ENCODE data around the gene SHTN1. TPM values are rescaled to one million over a fixed set of nuclear protein-coding genes. Genes with fewer than 3 reads are reported as not detected.
A peak's percentile ranks its signal among the peaks of the same experiment; 100 is the strongest.

Gene SHTN1
- total RNA-seq, 1 donor from 2014 or later: 5.0 TPM

DNA sequence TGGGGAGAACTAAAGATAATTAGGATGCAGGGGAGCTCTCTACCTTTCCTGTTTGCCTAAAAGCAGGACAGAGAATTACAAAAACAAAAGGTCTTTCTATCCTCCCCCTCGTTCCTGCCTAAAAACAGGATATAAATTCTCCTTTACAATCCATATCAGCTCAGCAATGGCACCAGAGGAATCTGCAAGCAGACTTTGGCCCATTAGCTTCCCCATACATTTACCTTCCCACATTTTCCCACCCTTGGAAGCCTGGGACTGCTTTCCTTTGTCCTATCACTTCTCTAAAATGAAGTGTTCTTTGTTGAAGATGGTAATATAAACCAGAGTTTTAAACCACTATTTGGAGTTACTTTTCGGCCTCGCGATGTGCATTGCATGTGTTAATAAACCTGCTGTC, 15.5 kb downstream of the SHTN1 start:
- intact Hi-C loops (cut with micrococcal nuclease): no loop called here
- no peak for ATAC-seq

GRCh38 chr10:116988311-116988710, 16.7 kb downstream of the SHTN1 start:
- ATAC-seq (no peak), DNase-seq (no peak)
- intact Hi-C loops (cut with micrococcal nuclease): no loop called here

More for the DNA sequence above, 15.5 kb downstream of the SHTN1 start:
- DNase-seq: no peak

- ATAC-seq: no peak
- DNase-seq: no peak
- intact Hi-C loops (cut with micrococcal nuclease): no loop called here
Observed at GRCh38 chr10:116985611-116986010, 19.4 kb downstream of the SHTN1 start.

- DNase-seq (no peak), ATAC-seq (no peak)
- intact Hi-C loops (cut with micrococcal nuclease): no loop called here
Observed at GRCh38 chr10:116984202-116984990, 20.6 kb downstream of the SHTN1 start.

- DNase-seq (no peak), ATAC-seq (no peak)
- intact Hi-C loops (cut with micrococcal nuclease): no loop called here
Observed at GRCh38 chr10:116980041-116980440, 24.9 kb downstream of the SHTN1 start.

- intact Hi-C loops (cut with micrococcal nuclease): no loop called here
- ATAC-seq: no peak
- no peak for DNase-seq
Observed at GRCh38 chr10:116978901-116979300, 26.1 kb downstream of the SHTN1 start.

- intact Hi-C loops (cut with micrococcal nuclease): no loop called here
- DNase-seq (no peak), ATAC-seq (no peak)
Observed at GRCh38 chr10:116974456-116975005, 30.5 kb downstream of the SHTN1 start.

- intact Hi-C loops (cut with micrococcal nuclease): no loop called here
- DNase-seq (no peak), ATAC-seq (no peak)
Observed at GRCh38 chr10:116973946-116974455, 31.0 kb downstream of the SHTN1 start.

- intact Hi-C loops (cut with micrococcal nuclease): no loop called here
- no peak for ATAC-seq
- no peak for DNase-seq
Observed at GRCh38 chr10:116973371-116973905, 31.5 kb downstream of the SHTN1 start.

DNA sequence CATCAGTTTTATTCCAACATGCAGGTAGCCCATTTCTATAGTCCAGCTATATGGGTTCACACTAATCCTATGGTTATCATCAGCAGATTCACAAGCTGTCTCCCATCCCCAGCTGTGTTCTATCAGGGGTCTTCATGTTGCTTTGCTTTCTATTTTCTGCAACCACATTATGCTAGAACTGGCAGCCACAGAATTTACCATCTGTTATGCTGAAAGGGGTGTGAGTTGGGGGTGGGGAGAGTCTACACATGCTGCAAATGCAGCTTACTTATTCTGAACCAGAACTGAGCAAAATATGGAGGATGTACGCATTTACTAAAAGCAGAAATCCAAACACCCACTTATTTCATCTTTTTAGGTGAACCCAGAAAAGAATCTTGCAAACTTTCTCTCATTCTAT, 32.9 kb downstream of the SHTN1 start:
- DNase-seq: no peak
- no peak for ATAC-seq
- intact Hi-C loops (cut with micrococcal nuclease): no loop called here

DNA sequence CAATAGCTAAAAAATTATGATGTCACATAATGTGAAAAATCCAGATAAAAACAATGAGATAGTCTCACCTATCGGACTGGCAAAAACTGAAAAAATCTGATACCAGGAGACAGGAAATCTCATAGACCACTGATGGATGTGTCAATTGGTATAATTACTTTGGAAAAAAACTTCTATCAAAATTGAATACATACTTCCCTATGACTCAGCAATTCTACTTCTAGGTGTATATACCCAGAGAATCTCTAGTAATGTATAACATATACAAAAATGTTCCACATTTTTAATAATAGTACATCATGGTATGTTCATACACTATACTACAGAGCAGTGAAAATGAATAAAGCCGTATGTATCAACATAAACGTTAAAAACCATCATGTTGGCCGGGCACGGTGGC, 34.9 kb downstream of the SHTN1 start:
- no peak for ATAC-seq
- intact Hi-C loops (cut with micrococcal nuclease): no loop called here

DNA sequence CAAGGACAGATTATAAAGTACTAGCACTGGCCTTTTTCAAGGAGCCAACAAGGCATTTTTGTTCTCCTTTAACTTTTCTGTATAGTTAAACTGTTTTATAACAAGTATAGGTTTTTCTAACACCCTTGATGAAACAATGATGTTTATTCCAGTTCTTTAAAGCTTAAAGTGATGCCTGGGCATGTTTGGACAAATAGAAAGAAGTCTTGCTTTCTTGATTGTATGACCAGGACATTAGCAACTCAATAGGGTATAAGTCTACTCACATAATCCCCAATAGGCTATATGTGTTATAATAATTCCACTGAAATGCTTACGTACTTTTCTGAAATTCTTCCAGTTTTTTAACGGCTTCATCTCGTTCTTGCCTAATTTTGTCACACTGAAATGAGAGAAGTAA, 36.7 kb downstream of the SHTN1 start:
- ATAC-seq: no peak
- intact Hi-C loops (cut with micrococcal nuclease): no loop called here
- DNase-seq: no peak

More for the DNA sequence above, 34.9 kb downstream of the SHTN1 start:
- DNase-seq: no peak

DNA sequence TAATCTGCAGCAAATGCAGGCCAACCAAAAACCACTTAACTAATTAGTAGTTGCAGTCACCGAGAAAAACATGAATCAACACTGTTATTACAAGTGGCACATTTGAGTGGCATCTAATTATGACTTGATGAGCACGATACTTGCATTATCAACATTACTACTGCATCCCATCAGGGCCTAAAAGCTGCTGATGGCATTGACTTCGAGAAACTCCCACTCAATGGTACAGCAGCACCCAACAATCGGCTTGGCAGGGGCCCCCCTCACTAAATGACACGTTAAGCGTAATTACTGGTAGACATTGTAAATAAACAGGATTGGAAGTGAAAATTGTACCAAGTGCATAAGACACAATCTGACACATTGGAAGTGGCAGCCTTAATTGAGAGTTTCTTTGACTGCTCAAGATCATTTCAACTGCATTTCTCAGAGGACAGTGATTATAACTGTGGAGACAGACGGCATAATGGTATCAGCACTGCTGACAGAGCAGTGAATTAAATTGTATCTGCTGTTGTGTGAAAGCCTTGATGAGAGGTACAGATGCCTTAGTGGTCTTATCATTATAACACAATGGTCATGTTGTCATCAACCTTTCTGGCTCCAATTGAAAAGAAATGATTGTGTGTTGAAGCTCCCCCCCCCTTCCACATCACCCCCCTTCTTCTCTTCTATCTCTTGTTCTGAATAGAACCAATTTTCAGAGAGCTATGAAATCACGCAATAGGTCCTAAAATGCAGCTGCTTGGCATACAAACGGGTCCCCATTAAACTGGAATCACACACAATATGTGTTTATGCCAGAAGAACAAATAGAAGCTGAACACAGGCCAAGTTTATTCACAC, 43.4 kb downstream of the SHTN1 start:
- intact Hi-C loops (cut with micrococcal nuclease): no loop called here
- no peak for DNase-seq
- ATAC-seq: no peak

- ATAC-seq (no peak), DNase-seq (no peak)
- intact Hi-C loops (cut with micrococcal nuclease): no loop called here
Observed at GRCh38 chr10:116960066-116960776, 44.8 kb downstream of the SHTN1 start.

GRCh38 chr10:116952729-116953128, 52.3 kb downstream of the SHTN1 start:
- DNase-seq (no peak), ATAC-seq (no peak)
- intact Hi-C loops (cut with micrococcal nuclease): no loop called here

- ATAC-seq (peak; percentile 12), DNase-seq (no peak)
- intact Hi-C loops (cut with micrococcal nuclease): no loop called here
Observed at GRCh38 chr10:116948530-116948870, 56.5 kb downstream of the SHTN1 start.

DNA sequence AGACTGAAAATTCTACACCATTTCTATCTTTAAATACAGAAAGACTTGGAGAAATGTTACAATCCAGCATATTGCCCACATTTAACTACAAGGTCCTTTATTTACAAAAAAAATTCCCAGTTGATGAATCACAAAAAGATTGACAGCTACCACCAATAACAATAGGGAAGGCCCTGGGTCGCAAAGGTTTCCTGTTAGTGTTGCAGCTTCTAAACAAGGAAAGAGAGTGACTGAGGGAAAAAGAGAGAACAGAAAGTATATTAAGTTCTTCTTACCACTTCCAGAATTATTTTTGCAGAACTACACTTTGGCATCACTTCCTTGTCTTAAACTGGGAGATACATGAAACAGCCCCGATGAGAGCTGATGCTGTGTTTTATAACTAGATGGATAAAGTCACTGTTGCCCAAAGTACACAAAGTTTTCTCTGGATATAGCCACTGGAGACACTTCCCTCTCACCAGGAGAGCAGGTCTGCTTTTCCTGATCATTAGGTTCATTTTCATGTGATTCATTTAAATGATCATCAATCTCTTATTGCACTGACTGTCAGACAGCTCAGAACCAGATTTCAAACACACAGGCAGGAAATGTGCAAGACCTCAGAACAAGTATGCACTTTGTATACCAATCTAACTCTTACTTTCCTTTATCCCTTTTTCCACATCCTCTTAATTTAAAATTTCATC, 57.0 kb downstream of the SHTN1 start:
- ATAC-seq: peak; percentile 63
- DNase-seq: no peak
- intact Hi-C loops (cut with micrococcal nuclease): no loop called here

DNA sequence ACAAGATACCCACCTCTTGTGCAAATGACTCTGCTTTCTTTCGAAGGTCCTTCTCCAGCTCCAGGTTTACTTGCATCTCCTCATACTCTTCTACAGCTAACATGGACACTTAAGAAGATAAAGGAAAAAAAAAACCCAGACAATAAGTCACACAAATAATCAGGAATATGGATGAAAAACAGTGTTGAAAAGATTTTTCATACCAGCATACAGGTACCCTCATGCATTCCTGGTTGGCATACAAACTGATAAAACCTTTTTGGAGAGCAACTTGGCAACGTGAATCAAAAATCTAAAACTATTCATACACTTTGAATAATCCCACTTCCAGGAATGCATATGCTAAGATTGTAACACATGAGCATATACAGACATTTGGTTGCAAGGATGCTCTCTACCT, 60.1 kb downstream of the SHTN1 start:
- intact Hi-C loops (cut with micrococcal nuclease): no loop called here
- ATAC-seq: no peak

GRCh38 chr10:116931806-116932205, 73.2 kb downstream of the SHTN1 start:
- no peak for ATAC-seq
- intact Hi-C loops (cut with micrococcal nuclease): no loop called here

More for the DNA sequence above, 60.1 kb downstream of the SHTN1 start:
- no peak for DNase-seq

More at GRCh38 chr10:116931806-116932205, 73.2 kb downstream of the SHTN1 start:
- no peak for DNase-seq

All from left ventricle myocardium superior (tissue), 1 donor.